GM19372 (cell line): Measurements from ENCODE around the gene JAK3.
"Not testable (repeated sequence)": the region's sequence is repeated elsewhere in the genome, so short reads cannot be mapped to it uniquely, and the experiment has no call there.

Source experiments
- ATAC-seq: cut with Tn5 transposase; IDR thresholded peaks from one replicate; pipeline ENCODE4 v1.9.1; 2021; ENCODE audit warnings: mild to moderate bottlenecking, low read depth, moderate library complexity; ENCODE audit not compliant: unreplicated experiment

Gene JAK3

DNA sequence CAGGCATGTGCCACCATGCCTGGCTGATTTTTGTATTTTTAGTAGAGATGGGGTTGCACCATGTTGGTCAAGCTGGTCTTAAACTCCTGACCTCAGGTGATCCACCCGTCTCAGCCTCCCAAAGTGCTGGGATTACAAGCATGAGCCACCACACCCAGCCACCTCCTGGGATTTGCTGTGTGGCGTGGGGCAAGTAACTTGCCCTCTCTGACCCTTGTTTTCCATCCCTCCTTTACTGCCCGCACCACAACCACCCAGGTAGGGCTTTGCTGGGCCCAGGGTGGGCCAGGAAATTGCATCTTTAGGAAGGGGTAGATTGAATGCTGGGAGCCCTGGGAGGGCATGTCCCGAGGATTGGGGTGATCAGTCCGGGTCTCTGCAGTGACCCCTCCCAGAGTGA is 64.1 kb downstream of the JAK3 start:
- not testable (repeated sequence) for ATAC-seq

DNA sequence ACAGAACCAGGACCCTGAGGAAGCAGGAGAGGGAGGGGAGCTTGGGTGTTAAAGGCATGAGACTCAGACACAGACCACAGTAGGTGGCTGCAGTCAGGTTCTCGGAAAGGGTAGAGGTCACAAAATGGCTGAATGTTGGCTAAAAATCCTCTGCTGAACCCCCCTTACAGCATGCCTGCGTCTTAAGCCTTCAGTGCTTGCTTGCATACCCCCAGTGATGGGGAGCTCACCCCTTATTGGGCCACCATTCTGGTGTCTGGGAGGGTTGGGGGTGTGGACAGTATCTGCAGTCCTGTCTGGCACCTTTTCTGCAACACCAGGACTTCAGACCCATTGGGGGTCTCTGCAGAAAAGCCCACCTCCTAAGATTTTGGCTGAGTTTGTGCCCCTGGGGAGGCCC is 67.0 kb downstream of the JAK3 start:
- no peak for ATAC-seq

DNA sequence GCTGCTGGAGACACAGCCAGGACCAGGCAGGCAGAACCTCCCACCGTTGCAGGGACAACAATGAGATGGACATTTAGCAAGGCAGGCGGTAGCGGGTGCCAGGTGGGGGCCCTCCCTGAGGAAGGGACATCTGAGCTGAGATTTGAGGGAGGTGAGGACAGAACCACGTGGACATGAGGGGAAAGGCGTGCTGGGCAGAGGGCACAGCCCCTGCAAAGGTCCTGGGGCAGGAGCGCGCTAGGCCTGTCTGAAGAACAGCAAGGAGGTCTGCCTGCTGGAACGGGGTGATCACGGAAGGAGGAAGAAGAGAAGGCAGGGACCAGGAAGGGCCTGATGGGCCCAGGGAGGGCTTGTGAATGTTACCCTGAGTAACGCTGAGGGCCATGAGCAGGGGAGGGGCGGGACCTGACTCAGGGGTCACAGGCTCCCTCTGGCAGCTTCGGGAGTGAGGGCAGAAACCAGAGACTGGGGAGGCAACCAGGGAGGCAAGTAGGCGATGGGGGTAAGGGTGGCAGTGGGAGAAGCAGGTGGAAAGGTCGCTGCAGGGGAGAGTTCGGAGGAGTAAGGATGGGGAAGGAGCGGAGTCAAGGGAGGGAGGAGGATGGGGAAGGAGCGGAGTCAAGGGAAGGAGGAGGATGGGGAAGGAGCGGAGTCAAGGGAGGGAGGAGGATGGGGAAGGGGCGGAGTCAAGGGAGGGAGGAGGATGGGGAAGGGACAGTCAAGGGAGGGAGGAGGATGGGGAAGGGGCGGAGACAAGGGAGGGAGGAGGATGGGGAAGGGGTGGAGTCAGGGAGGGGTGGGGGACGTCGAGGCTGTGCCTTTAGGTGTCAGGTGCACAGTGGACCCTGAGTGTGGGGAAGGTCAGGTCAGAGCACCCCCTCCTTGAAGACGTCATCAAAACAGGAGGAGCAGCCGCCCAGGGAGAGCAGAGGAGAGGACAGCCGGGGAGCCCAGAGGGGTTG is 68.5 kb downstream of the JAK3 start:
- ATAC-seq: no peak

DNA sequence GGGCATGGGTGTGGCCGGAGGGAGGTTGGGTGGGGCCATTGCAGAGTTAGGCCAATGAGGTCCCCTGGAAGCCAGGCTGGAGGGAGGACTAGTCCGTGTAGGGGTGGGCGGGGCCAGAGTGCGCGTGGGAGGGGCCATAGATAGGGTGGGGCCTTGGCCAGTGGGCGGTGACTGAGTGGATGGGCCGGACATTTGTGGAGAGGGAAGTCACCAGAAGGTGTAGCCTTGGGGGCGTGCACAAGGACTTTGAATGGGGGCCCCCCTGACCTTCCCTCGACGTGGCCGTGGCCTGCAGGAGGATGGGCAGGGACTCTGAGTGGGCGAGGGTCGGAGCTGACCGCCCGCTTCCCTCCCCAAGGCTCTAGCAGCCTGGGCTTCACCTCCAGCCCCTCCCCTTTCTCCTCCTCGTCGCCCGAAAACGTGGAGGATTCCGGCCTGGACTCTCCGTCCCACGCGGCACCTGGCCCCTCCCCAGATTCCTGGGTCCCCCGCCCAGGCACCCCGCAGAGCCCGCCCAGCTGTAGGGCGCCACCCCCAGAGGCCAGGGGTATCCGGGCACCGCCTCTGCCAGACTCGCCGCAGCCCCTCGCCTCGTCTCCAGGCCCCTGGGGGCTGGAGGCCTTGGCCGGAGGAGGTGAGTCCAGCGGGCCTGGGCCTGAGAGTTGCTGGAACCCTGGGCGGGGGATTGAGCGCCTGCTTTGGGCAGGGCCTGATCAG is 69.4 kb downstream of the JAK3 start:
- no peak for ATAC-seq

DNA sequence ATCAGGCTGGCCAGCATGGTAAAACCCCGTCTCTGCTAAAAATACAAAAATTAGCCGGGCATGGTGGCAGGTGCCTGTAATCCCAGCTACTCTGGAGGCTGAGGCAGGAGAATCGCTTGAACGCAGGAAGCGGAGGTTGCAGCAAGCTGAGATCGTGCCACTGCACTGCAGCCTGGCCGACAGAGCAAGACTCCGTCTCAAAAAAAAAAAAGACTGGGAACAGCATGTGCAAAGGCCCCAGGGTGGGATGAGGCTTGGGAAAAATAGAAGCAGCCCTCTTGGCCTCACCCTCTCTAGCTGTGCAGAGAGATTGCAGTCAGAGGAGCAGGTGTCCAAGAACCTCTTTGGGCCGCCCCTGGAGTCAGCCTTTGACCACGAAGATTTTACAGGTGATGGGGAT is 69.9 kb downstream of the JAK3 start:
- ATAC-seq: not testable (repeated sequence)

DNA sequence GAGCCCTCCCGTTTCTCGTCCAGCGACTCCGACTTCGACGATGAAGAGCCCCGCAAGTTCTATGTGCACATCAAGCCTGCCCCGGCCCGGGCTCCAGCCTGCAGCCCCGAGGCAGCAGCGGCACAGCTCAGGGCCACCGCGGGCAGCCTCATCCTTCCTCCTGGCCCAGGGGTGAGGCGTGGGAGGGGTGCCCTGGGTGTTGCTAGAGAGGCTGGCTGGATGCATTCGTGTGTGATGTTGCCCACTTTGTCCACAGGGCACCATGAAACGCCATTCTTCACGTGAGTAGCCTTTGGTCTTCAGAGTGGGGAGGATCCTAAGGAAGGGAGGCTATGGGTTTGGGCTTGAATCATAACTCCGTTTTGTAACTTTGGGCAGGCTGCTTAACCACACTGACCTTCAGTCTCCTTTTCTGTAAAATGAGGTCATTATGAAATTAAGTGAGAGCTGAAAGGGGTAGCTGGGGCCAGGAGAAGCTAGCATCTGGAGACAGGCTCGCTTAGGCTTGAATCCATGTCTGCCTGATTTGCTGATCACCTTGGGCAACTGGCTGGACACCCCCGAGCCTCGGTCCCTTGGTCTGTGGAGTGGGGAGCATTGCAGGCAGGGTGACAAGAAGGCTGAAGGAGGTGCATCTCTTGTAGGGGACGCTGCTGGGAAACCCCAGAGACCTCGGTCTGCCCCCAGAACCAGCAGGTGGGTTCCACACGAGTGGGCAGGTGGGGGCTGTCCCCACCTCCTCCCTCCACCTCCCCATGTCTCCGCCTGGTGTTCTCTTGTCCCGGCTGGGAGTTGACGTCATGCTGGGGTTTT is 71.6 kb downstream of the JAK3 start:
- peak; percentile 79 for ATAC-seq

DNA sequence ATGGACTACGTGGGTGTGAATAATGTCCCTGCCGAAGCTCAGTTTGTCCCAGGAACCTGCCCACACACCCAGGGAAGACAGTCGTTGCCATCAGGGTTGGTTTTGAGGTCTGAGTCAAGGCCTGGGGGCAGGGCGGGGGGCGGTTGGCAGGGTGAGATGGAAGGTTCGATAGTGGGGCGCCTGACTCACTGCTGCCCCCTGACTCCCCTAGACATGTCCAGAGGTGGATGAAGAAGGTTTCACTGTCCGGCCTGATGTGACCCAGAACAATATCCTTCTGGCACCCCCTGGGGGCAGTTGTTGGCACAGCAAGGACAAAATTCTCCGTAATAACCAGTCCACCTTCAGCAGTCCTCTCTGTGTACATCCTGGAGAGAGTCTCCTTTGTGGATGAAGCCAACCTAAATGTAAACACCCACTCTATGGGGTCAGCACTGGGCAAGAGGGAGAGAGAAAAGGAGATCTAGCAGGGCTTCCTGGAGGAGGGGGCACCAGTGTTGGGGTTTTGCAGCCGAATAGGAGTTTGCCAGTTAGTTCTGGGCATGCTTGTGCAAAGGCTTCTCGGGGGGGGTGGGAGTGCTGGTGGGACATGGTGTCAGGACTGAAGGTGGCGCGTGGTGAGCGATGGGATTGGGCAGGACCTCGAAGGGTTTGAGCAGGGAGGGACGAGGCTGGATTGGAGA is 72.4 kb downstream of the JAK3 start:
- no peak for ATAC-seq
